SHP77 (cell line): Measurements from ENCODE around the gene PKP3.
"Not testable (repeated sequence)": the region's sequence is repeated elsewhere in the genome, so short reads cannot be mapped to it uniquely, and the experiment has no call there.

Experiments
- DNase-seq, 2 experiments: peaks; one replicate each; lab custom pipeline; 2025; lab: John Stamatoyannopoulos, UW

The PKP3 gene

GRCh38 chr11:412641-413119 is 18.7 kb downstream of the PKP3 start:
- no peak for DNase-seq

DNA sequence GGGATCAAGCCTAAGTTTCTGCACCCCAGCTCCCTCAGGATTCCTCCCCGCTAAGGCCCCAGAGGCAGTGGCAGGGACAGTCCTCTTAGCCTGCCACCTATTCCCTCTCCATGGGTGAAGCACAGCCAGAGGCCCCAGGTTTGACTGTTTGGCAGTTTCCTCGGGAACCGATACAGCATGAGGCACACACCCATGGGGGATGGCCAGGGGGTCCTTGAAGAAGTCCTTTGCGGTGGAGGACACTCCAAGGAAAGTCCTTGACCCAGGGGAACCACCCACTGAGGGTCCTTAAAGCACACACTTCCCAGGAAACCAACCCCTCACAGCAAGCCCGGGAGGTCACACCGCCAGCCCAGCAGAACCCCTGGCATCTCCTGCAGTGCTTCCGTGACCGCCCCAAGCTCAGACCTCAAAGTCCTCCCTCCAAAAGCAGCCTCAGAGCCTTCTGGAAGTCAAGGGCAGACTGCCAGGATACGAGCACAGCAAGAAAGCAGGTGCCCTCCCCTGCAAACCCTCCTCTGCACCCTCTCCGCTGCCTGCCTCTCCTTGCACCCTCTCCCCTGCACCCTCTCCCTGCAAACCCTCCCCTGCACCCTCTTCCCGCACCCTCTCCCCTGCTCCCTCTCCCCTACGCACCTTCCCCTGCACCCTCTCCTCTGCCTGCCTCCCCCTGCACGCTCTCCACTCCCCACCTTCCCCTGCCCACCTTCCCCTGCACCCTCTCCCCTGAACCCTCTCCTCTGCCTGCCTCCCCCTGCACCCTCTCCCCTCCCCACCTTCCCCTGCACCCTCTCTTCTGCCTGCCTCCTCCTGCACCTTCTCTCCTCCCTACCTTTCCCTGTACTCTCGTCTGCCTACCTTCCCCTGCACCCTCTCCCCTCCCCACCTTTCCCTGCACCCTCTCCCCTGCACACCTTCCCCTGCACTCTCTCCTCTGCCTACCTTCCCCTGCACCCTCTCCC is 19.4 kb downstream of the PKP3 start:
- no peak for DNase-seq

DNA sequence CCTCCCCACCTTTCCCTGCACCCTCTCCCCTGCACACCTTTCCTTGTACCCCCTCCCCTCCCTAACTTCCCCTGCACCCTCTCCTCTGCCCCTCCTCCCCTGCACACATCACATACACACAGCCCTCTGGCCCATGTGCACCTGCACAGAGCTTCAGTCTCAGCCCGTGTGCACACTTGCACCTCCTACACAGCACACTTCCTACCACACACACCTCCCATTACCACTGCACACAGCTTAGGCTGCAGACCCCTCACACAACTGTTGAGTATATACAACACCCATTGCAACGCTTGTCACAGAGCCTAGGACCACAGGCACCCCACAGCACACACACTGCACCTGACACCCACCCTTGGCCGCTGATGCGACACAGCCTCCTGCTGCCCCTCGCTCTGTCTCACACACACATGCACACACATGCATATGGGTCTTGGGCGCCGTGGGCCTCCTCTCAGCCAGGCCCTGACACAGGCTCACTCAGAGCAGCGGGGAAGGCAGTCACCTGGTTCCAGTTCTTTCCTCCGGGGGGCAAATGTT is 20.4 kb downstream of the PKP3 start:
- no peak for DNase-seq

GRCh38 chr11:415640-416041 is 21.6 kb downstream of the PKP3 start:
- DNase-seq = no peak

- no peak for DNase-seq
Observed at GRCh38 chr11:416051-416756, 22.2 kb downstream of the PKP3 start.

DNA sequence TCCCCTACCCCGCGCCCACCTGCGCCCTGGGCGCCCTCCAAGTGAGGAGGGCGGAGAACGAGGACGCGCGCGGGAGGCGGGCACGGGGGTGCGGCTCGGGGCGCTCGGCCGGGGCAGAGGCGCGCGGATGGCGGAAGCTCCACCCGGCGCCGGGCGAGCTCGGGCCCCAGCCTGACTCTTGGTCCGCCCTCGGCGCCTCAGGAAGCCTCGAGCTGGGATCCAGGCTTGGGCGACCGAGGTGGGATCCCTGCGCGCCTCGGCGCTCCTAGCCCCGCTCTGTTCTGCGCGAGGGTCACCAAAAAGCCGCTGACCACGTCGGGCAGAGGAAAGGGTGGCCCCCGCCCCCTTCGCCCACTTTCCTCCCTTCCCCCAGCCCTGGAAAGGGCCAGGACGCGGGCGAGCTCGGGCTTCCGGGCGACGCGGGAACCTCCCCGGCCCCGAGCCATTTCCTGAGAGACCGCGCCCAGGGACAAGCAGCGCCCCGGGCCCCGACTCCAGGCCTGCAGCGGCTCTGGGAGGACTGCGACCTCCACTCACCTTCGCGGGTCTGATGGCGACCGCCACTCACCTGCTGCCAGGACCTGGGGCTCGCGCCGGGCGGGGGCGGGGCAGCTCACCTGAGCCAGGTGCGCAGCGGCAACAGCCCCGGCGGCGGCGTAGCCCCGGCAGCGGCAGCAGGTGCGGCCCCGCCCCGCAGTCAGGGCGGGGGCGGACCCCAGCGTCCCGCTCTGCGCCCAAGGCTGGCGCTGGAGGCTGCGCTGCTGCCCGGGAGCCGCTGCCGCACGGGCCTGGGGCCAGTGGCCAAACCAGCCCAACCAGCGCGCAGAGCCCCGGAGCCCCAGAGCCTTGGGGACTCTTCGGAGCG is 23.0 kb downstream of the PKP3 start:
- no peak for DNase-seq

DNA sequence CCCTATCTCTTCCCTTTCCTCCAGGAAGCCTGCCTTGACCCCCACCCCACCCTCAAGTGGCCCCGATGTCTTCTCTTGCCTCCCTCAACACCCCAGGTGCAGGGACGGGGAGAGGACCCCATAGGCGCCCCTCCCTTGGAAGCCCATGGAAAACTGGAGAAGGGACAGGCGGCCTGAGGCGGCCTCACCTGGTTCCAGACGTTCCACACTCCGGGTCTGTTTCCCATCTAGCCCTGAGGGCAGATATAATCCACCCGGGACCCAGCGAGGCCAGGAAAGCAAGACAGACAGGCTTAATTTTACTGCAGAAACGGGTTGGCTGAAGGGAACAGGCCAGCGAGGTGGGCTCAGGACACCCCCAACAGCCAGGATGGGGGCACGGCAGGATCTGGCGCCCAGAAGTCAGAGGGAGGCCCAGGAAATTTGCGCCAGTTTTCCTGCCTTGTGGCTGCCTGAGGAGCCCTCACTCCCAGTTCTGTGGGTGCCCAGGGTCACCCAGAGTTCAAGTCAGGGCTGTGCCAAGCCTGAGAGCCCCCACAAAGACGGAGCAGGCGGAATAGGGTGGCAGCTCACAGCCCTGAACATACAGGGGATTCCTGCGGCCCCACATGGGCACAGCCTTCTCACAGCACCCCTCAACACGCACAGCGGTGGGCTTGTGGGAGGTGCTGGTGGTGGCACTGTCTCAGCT is 23.8 kb downstream of the PKP3 start:
- no peak for DNase-seq

- DNase-seq = no peak
Observed at GRCh38 chr11:418343-419247, 24.6 kb downstream of the PKP3 start.

GRCh38 chr11:419248-420005 is 25.4 kb downstream of the PKP3 start:
- no peak for DNase-seq

GRCh38 chr11:420054-420910 is 26.3 kb downstream of the PKP3 start:
- no peak for DNase-seq

DNA sequence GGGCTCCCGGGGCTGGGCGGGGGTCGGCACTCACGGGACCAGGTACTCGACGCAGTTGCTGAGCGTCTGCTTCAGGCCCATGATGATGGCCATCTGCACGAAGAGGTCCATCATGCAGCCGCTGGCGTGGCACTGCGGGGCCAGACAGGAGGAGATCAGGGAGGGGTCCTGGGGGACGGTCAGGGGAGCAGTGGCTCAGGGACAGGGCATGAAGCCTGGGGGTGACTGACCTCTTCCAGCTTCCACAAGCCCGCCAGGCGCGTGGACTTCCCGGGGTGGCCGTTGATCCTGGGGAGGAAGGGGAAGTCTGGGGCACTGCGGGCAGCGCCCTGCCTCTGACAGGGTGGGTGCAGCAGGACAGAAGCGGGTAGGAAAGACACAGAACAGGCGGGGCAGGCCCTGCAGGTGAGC is 26.9 kb downstream of the PKP3 start:
- DNase-seq = no peak

GRCh38 chr11:422249-422656 is 28.2 kb downstream of the PKP3 start:
- no peak for DNase-seq

- DNase-seq = no peak
Observed at GRCh38 chr11:424232-424631, 30.2 kb downstream of the PKP3 start.

DNA sequence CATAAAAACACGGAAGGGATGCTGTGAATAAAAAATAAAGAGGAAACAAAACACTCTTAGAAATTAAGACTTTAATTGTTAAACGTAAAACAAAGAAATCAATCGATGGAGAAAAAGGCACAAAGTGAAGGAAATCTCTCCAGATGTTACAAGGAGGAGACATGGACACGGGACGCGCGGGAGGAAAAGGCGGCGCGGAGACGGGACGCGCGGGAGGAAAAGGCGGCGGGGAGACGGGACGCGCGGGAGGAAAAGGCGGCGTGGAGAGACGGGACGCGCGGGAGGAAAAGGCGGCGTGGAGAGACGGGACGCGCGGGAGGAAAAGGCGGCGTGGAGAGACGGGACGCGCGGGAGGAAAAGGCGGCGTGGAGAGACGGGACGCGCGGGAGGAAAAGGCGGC is 30.8 kb downstream of the PKP3 start:
- not testable (repeated sequence) for DNase-seq

GRCh38 chr11:425301-425700 is 31.3 kb downstream of the PKP3 start:
- DNase-seq = no peak

- no peak for DNase-seq
Observed at GRCh38 chr11:426851-427250, 32.8 kb downstream of the PKP3 start.

DNA sequence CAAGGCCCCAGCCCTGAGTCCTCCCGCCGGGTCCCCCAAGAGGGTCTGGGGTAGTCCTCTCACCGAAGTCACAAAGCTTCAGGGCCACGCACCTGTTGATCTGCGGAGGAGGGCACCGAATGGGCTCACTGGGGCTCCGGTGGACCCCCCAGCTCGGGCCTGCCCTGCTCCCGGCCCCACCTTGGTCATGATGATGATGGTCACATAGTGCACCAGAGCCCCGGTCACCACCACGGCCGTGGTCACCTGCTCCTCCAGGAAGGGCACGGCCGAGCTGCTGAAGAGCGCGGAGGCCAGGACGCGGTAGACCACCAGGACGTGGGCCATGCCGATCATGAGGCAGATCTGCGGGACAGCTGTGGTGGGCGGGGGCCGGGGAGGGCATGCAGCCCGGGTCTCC is 34.3 kb downstream of the PKP3 start:
- DNase-seq = no peak

DNA sequence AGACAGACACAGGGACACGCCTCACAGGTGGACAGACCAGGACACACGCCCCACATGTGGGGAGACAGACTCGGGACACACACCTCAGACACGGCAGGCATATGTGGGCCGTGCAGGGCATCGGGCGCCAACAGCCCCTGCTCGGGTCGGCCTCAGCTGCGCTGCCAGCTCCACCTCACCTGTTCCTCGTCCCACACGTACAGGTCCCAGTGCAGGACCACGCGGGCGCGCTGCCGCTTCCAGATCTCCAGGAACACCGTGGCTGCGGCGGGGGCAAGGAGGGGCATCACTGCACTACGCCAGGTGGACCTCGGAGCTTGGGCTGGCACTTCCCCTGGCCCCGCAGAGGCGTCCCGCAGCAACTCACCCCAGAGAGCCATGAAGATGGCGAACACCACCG is 35.4 kb downstream of the PKP3 start:
- no peak for DNase-seq
